K562 (cell line): ENCODE data around the gene NXPH4. TPM values are rescaled to one million over a fixed set of nuclear protein-coding genes. Genes with fewer than 3 reads are reported as not detected.
A peak's percentile ranks its signal among the peaks of the same experiment; 100 is the strongest.

Experiments used
- ARHGAP35 ChIP-seq: fragments of 450-650 bp; IDR thresholded peaks from 2 replicates; pipeline ENCODE4 v1.6.1; 2018; ENCODE audit not compliant: partially characterized antibody
- BRF1 ChIP-seq: IDR thresholded peaks from 3 replicates; pipeline ENCODE4 v1.6.1; 2011; ENCODE audit warnings: borderline replicate concordance, mild to moderate bottlenecking; ENCODE audit not compliant: insufficient read length; ENCODE audit errors: extremely low read depth
- CREBBP ChIP-seq: IDR thresholded peaks from one replicate; pipeline ENCODE4 v1.6.1; 2012; ENCODE audit warnings: low read depth, mild to moderate bottlenecking, control low read depth, inconsistent platforms, low read length
- DNMT1 ChIP-seq: fragments of 450-650 bp; IDR thresholded peaks from 2 replicates; pipeline ENCODE4 v1.6.1; 2016; ENCODE audit warnings: antibody characterized with exemption, mild to moderate bottlenecking
- FOXJ3 ChIP-seq: sonication (generic); formaldehyde crosslinking; IDR thresholded peaks from 2 replicates; pipeline ENCODE4 v1.4.0; 2020; ENCODE audit warnings: mild to moderate bottlenecking, missing genetic modification reagents
- FOXK1 ChIP-seq: sonication (generic); formaldehyde crosslinking; IDR thresholded peaks from 2 replicates; pipeline ENCODE4 v1.8.0; 2022; ENCODE audit warnings: missing genetic modification reagents, mild to moderate bottlenecking, borderline replicate concordance
- GTF2E2 ChIP-seq: fragments of 200-800 bp; sonication (Bioruptor generic); IDR thresholded peaks from 2 replicates; pipeline ENCODE4 v1.6.1; 2016; ENCODE audit warnings: missing genetic modification characterization, missing compliant biosample characterization
- HDAC3 ChIP-seq: fragments of 450-650 bp; IDR thresholded peaks from 2 replicates; pipeline ENCODE4 v1.6.1; 2018; ENCODE audit warnings: borderline replicate concordance, mild to moderate bottlenecking, moderate library complexity; ENCODE audit not compliant: partially characterized antibody
- LARP7 ChIP-seq: fragments of 450-650 bp; IDR thresholded peaks from 2 replicates; pipeline ENCODE4 v1.6.1; 2016
- NR2F6 ChIP-seq: fragments of 450-650 bp; formaldehyde crosslinking; IDR thresholded peaks from 2 replicates; pipeline ENCODE4 v1.4.0; 2020; ENCODE audit warnings: mild to moderate bottlenecking
- OTX1 ChIP-seq: fragments of 450-650 bp; formaldehyde crosslinking; IDR thresholded peaks from 2 replicates; pipeline ENCODE4 v1.4.0; 2022; ENCODE audit warnings: mild to moderate bottlenecking
- SMARCA5 ChIP-seq: fragments of 450-650 bp; IDR thresholded peaks from 2 replicates; pipeline ENCODE4 v1.6.1; 2016
- ZBTB43 ChIP-seq: sonication (generic); formaldehyde crosslinking; IDR thresholded peaks from 2 replicates; pipeline ENCODE4 v1.8.0; 2023; ENCODE audit warnings: mild to moderate bottlenecking, missing genetic modification reagents
- ZNF12 ChIP-seq: sonication (generic); formaldehyde crosslinking; IDR thresholded peaks from 2 replicates; pipeline ENCODE4 v1.4.0; 2020; ENCODE audit warnings: mild to moderate bottlenecking, missing genetic modification reagents
- ZNF444 ChIP-seq: fragments of 250-450 bp; sonication (Bioruptor Pico); IDR thresholded peaks from 2 replicates; pipeline ENCODE4 v1.4.0; 2020; ENCODE audit warnings: mild to moderate bottlenecking, moderate library complexity
- polyA plus RNA-seq, 8 experiments: library from polyadenylated mRNA; depleted of rRNA in 4 of 8; stranded (reverse) in 5 of 8; unstranded in 3 of 8; fragments of >200 nt; fragmentation: Nextera tagmentation in 2 of 8; fragmentation: Illumina TruSeq in 1 of 8; extraction: Ambion mirVana in 2 of 8; extraction: Trizol in 1 of 8; gene quantifications; 2 replicates each; pipeline versions ENCODE4 v1.2.1 to v1.2.3, GENCODE V29; 2011 to 2014; ENCODE audit warnings: inconsistent platforms in 1 of 8, missing spikeins in 1 of 8
- total RNA-seq, 7 experiments: library from RNA; depleted of rRNA in 6 of 7; stranded (reverse); fragments of >200 nt in 6 of 7; fragmentation: Illumina TruSeq in 2 of 7; extraction: Trizol in 2 of 7; gene quantifications; 2 replicates each; pipeline versions ENCODE4 v1.2.1 to v1.2.3, GENCODE V29; 2011 to 2021; ENCODE audit warnings: low replicate concordance in 1 of 7
- TF ChIP-seq, protein P1 (sequence below): fragments of 450-650 bp; formaldehyde crosslinking; conservative IDR thresholded peaks from 2 replicates; pipeline ENCODE4 v1.4.0; 2022; ENCODE audit warnings: mild to moderate bottlenecking, missing genetic modification characterization
- TF ChIP-seq, protein P2 (sequence below), 2 experiments: fragments of 450-650 bp in 1 of 2; sonication (generic) in 1 of 2; formaldehyde crosslinking in 1 of 2; IDR thresholded peaks; 2 replicates each; pipeline versions ENCODE4 v1.7.1 to v1.9.0; 2016 to 2022; ENCODE audit warnings: inconsistent platforms in 1 of 2, mild to moderate bottlenecking in 1 of 2, missing genetic modification reagents in 1 of 2

NXPH4 gene
- total and polyA plus RNA-seq, 9 of the 15 experiments (the other 6 are each of a cell fraction or from before 2014, with no cell fraction given): 0.49 to 2.7 (median 1.1) TPM; not detected in 4

GRCh38 chr12:57239587-57240065 is 23.0 kb downstream of the NXPH4 start (continued):
- TF ChIP-seq, protein P1, sequence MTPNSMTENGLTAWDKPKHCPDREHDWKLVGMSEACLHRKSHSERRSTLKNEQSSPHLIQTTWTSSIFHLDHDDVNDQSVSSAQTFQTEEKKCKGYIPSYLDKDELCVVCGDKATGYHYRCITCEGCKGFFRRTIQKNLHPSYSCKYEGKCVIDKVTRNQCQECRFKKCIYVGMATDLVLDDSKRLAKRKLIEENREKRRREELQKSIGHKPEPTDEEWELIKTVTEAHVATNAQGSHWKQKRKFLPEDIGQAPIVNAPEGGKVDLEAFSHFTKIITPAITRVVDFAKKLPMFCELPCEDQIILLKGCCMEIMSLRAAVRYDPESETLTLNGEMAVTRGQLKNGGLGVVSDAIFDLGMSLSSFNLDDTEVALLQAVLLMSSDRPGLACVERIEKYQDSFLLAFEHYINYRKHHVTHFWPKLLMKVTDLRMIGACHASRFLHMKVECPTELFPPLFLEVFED (CRISPR knock-in tag): peak; percentile 81
- no peak for TF ChIP-seq NR2F6 (CRISPR knock-in tag)
- 0 out of 2 replicates have a peak, but pooled peaks have one; percentile 26 for TF ChIP-seq DNMT1
- TF ChIP-seq SMARCA5: no peak
- TF ChIP-seq ZBTB43 (CRISPR knock-in tag): 0 out of 2 replicates have a peak, but pooled peaks have one; percentile 5
- TF ChIP-seq FOXK1: peak; percentile 49; the same call in 1 of the 2 replicates
- no peak for TF ChIP-seq BRF1
- no peak for TF ChIP-seq CREBBP
- peak; percentile 58; the same call in 1 of the 2 replicates for TF ChIP-seq LARP7
- TF ChIP-seq FOXJ3 (CRISPR knock-in tag): no peak
- TF ChIP-seq GTF2E2: no peak
- 0 out of 2 replicates have a peak, but pooled peaks have one; percentile 21 for TF ChIP-seq ZNF12 (CRISPR knock-in tag)
- TF ChIP-seq ARHGAP35: peak; percentile 53
- TF ChIP-seq, protein P2, sequence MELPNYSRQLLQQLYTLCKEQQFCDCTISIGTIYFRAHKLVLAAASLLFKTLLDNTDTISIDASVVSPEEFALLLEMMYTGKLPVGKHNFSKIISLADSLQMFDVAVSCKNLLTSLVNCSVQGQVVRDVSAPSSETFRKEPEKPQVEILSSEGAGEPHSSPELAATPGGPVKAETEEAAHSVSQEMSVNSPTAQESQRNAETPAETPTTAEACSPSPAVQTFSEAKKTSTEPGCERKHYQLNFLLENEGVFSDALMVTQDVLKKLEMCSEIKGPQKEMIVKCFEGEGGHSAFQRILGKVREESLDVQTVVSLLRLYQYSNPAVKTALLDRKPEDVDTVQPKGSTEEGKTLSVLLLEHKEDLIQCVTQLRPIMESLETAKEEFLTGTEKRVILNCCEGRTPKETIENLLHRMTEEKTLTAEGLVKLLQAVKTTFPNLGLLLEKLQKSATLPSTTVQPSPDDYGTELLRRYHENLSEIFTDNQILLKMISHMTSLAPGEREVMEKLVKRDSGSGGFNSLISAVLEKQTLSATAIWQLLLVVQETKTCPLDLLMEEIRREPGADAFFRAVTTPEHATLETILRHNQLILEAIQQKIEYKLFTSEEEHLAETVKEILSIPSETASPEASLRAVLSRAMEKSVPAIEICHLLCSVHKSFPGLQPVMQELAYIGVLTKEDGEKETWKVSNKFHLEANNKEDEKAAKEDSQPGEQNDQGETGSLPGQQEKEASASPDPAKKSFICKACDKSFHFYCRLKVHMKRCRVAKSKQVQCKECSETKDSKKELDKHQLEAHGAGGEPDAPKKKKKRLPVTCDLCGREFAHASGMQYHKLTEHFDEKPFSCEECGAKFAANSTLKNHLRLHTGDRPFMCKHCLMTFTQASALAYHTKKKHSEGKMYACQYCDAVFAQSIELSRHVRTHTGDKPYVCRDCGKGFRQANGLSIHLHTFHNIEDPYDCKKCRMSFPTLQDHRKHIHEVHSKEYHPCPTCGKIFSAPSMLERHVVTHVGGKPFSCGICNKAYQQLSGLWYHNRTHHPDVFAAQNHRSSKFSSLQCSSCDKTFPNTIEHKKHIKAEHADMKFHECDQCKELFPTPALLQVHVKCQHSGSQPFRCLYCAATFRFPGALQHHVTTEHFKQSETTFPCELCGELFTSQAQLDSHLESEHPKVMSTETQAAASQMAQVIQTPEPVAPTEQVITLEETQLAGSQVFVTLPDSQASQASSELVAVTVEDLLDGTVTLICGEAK (IDR thresholded peaks at IDR 0.05): 0 out of 2 replicates have a peak, but pooled peaks have one; percentile 15
- TF ChIP-seq, protein P2 (CRISPR knock-in tag; IDR thresholded peaks at IDR 0.05): no peak
- no peak for TF ChIP-seq HDAC3
- TF ChIP-seq ZNF444 (CRISPR knock-in tag): no peak
- peak; percentile 19; the same call in 1 of the 2 replicates for TF ChIP-seq OTX1 (CRISPR knock-in tag)
